ENCODE data around the gene PGS1. TPM values are rescaled to one million over a fixed set of nuclear protein-coding genes. Genes with fewer than 3 reads are reported as not detected.

Gene PGS1
- total RNA-seq, 1 donor from 2014 or later: 45.2 TPM

DNA sequence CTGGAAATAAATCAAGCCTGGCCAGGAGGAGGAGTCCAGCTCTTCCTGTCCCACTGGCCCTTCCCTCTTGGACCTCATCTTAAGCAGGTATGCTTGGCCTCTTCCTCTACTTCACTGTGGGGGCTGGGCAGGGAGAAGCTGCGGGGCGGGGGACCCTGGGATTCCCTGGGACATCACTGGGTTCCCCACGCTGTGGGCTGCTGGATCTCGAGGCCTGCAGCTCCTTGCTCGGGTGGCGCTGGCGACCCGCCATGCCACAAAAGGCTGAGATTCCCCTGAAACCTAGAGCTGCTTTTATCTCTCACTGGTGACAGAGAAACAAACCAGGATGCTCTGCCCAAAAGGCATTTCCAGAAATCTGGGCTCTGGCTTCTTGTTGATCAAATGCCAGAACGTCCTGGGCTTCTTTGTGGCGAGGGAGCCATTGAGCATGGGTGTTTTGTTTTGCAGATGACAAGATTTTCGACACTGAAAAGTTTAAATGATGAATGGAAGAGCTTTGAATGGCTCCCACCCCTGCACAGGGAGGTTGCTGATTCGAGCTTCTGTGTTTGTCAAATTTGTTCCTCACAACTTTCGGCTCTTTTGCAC lies 8.6 kb upstream of the PGS1 start:
- Mint-ChIP-seq H3K36me3 (no peaks in the 10 kb centered on the region), H3K27ac (no peak overlapping the region), H3K27me3 (ENCODE audit: insufficient read depth, low read depth) (no peaks in the 10 kb centered on the region), H3K4me1 (peaks cover 59% of the 10 kb centered on the region), H3K4me3 (no peak overlapping the region), H3K9me3 (no peaks in the 10 kb centered on the region)
- Histone ChIP-seq H3K27me3 (no peaks in the 10 kb centered on the region), H2AFZ (replicated peaks) (peak overlapping the region; percentile 65), H3K9me3 (ENCODE audit: low read depth) (no peaks in the 10 kb centered on the region), H4K20me1 (ENCODE audit: low read depth) (no peaks in the 10 kb centered on the region), H3F3A (ENCODE audit: low read depth) (peaks cover 77% of the 10 kb centered on the region), H3K27ac (peak overlapping the region; percentile 64), H3K4me3 (no peak overlapping the region), H3K79me2 (ENCODE audit: low read depth) (no peaks in the 10 kb centered on the region), H3K4me1 (peaks cover 58% of the 10 kb centered on the region), H3K9ac (no peak overlapping the region), H3K4me2 (peak overlapping the region; percentile 8), H3K36me3 (no peaks in the 10 kb centered on the region)
- TF ChIP-seq, protein P1, sequence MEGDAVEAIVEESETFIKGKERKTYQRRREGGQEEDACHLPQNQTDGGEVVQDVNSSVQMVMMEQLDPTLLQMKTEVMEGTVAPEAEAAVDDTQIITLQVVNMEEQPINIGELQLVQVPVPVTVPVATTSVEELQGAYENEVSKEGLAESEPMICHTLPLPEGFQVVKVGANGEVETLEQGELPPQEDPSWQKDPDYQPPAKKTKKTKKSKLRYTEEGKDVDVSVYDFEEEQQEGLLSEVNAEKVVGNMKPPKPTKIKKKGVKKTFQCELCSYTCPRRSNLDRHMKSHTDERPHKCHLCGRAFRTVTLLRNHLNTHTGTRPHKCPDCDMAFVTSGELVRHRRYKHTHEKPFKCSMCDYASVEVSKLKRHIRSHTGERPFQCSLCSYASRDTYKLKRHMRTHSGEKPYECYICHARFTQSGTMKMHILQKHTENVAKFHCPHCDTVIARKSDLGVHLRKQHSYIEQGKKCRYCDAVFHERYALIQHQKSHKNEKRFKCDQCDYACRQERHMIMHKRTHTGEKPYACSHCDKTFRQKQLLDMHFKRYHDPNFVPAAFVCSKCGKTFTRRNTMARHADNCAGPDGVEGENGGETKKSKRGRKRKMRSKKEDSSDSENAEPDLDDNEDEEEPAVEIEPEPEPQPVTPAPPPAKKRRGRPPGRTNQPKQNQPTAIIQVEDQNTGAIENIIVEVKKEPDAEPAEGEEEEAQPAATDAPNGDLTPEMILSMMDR (IDR thresholded peaks at IDR 0.05): no peak
- TF ChIP-seq EZH2phosphoT487 (IDR thresholded peaks at IDR 0.05) (no peak), EZH2 (IDR thresholded peaks at IDR 0.05) (no peak)
- no peak for DNase-seq (ENCODE audit: low spot score)

DNA sequence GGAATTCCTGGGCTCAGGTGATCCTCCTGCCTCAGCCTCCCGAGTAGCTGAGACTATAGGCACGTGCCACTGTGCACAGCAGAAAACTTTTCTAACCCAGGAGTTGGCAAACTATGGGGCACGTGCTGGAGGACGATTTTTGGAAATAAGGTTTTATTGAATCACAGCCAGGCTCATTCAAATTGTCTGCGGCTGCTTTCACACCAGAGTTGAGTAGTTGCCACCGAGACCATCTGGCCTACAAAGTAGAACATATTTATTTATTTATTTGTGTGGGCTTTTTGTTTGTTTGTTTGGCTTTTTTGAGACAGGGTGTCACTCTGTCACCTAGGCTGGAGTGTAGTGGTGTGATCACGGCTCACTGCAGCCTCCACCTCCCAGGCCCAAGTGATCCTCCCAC lies 7.4 kb upstream of the PGS1 start:
- Histone ChIP-seq H3K27ac (no peak overlapping the region), H3K9me3 (ENCODE audit: low read depth) (no peaks in the 10 kb centered on the region), H3K27me3 (no peaks in the 10 kb centered on the region), H3F3A (ENCODE audit: low read depth) (peaks cover 77% of the 10 kb centered on the region), H4K20me1 (ENCODE audit: low read depth) (no peaks in the 10 kb centered on the region), H3K36me3 (no peaks in the 10 kb centered on the region), H3K4me3 (no peak overlapping the region), H2AFZ (replicated peaks) (no peak overlapping the region), H3K4me2 (no peak overlapping the region), H3K9ac (no peak overlapping the region), H3K79me2 (ENCODE audit: low read depth) (no peaks in the 10 kb centered on the region), H3K4me1 (peaks cover 59% of the 10 kb centered on the region)
- TF ChIP-seq EZH2 (IDR thresholded peaks at IDR 0.05) (no peak), EZH2phosphoT487 (IDR thresholded peaks at IDR 0.05) (no peak)
- TF ChIP-seq, protein P1 (IDR thresholded peaks at IDR 0.05): no peak
- Mint-ChIP-seq H3K27me3 (ENCODE audit: insufficient read depth, low read depth) (no peaks in the 10 kb centered on the region), H3K27ac (no peak overlapping the region), H3K4me1 (peaks cover 55% of the 10 kb centered on the region), H3K36me3 (no peaks in the 10 kb centered on the region), H3K4me3 (no peak overlapping the region), H3K9me3 (no peaks in the 10 kb centered on the region)
- no peak for DNase-seq (ENCODE audit: low spot score)

DNA sequence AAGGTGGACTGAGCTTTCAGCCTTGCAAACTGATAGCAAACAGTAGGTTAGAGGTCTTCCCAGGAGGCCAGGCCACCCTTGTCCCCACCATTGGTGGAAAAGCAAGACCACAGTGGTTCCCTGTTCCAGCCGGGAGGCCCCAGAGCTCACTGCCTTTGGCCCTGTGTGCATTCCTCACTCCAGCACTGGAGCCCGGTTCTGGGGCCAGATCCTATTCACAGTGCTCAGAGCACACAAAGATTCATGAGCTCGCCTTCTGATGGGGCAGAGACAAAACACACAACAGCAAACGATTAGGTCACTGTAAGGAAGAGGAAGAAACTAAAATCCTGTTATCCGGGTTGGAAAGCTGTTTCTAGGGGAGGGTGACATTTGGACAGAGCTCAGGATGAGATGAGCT lies 5.6 kb upstream of the PGS1 start:
- no peak for TF ChIP-seq EZH2 (IDR thresholded peaks at IDR 0.05)
- TF ChIP-seq, protein P1 (IDR thresholded peaks at IDR 0.05): no peak
- no peak for TF ChIP-seq EZH2phosphoT487 (IDR thresholded peaks at IDR 0.05)
- Histone ChIP-seq H3K27ac (no peak overlapping the region), H3K4me3 (no peak overlapping the region), H3F3A (ENCODE audit: low read depth) (peaks cover 61% of the 10 kb centered on the region), H2AFZ (replicated peaks) (no peak overlapping the region), H3K27me3 (no peaks in the 10 kb centered on the region), H4K20me1 (ENCODE audit: low read depth) (no peaks in the 10 kb centered on the region), H3K9ac (no peak overlapping the region), H3K36me3 (no peaks in the 10 kb centered on the region), H3K9me3 (ENCODE audit: low read depth) (no peaks in the 10 kb centered on the region), H3K4me1 (peaks cover 44% of the 10 kb centered on the region), H3K4me2 (no peak overlapping the region), H3K79me2 (ENCODE audit: low read depth) (no peaks in the 10 kb centered on the region)
- H3K27ac Mint-ChIP-seq: peak overlapping the region; percentile 22
- no peaks in the 10 kb centered on the region for H3K36me3 Mint-ChIP-seq
- peak overlapping the region; percentile 27 for H3K4me3 Mint-ChIP-seq
- H3K4me1 Mint-ChIP-seq: peaks cover 45% of the 10 kb centered on the region
- DNase-seq (ENCODE audit: low spot score): no peak
- no peaks in the 10 kb centered on the region for H3K27me3 Mint-ChIP-seq (ENCODE audit: insufficient read depth, low read depth)
- H3K9me3 Mint-ChIP-seq: no peaks in the 10 kb centered on the region
